ENCODE measurements around the gene DGCR8.
A peak's percentile ranks its signal among the peaks of the same experiment; 100 is the strongest.
"Not testable (repeated sequence)": the region's sequence is repeated elsewhere in the genome, so short reads cannot be mapped to it uniquely, and the experiment has no call there.

The DGCR8 gene

GRCh38 chr22:20066617-20067383 lies 13.2 kb upstream of the DGCR8 start:
- no peak for DNase-seq (ENCODE audit: low read depth)

GRCh38 chr22:20067384-20067682 lies 12.7 kb upstream of the DGCR8 start:
- DNase-seq (ENCODE audit: low read depth): not testable (repeated sequence)

GRCh38 chr22:20068640-20069039 lies 11.4 kb upstream of the DGCR8 start:
- DNase-seq (ENCODE audit: low read depth): no peak

GRCh38 chr22:20069331-20070042 lies 10.6 kb upstream of the DGCR8 start:
- no peak for DNase-seq (ENCODE audit: low read depth)

- no peak for DNase-seq (ENCODE audit: low read depth)
Observed at GRCh38 chr22:20071524-20071972, 8.5 kb upstream of the DGCR8 start.

- DNase-seq (ENCODE audit: low read depth): no peak
Observed at GRCh38 chr22:20076627-20077172, 3.3 kb upstream of the DGCR8 start.

GRCh38 chr22:20080445-20080775 lies 369 bp downstream of the DGCR8 start:
- DNase-seq (ENCODE audit: low read depth): peak; percentile 48

GRCh38 chr22:20080776-20081654 lies 974 bp downstream of the DGCR8 start:
- DNase-seq (ENCODE audit: low read depth): no peak

- no peak for DNase-seq (ENCODE audit: low read depth)
Observed at GRCh38 chr22:20083157-20083890, 3.3 kb downstream of the DGCR8 start.

- no peak for DNase-seq (ENCODE audit: low read depth)
Observed at GRCh38 chr22:20083891-20084546, 4.0 kb downstream of the DGCR8 start.

- DNase-seq (ENCODE audit: low read depth): no peak
Observed at GRCh38 chr22:20084547-20085413, 4.7 kb downstream of the DGCR8 start.

GRCh38 chr22:20085651-20086050 lies 5.6 kb downstream of the DGCR8 start:
- DNase-seq (ENCODE audit: low read depth): no peak

GRCh38 chr22:20086101-20086599 lies 6.1 kb downstream of the DGCR8 start:
- no peak for DNase-seq (ENCODE audit: low read depth)

- no peak for DNase-seq (ENCODE audit: low read depth)
Observed at GRCh38 chr22:20086763-20087162, 6.7 kb downstream of the DGCR8 start.

- no peak for DNase-seq (ENCODE audit: low read depth)
Observed at GRCh38 chr22:20087319-20088262, 7.5 kb downstream of the DGCR8 start.

- no peak for DNase-seq (ENCODE audit: low read depth)
Observed at GRCh38 chr22:20088263-20088648, 8.2 kb downstream of the DGCR8 start.

- no peak for DNase-seq (ENCODE audit: low read depth)
Observed at GRCh38 chr22:20089226-20089976, 9.4 kb downstream of the DGCR8 start.
